ENCODE data around the gene DDIT4L. TPM values are rescaled to one million over a fixed set of nuclear protein-coding genes. Genes with fewer than 3 reads are reported as not detected.

DDIT4L gene
- total and polyA plus RNA-seq, 4 donors: 0.08 to 0.21 (median 0.13) TPM

DNA sequence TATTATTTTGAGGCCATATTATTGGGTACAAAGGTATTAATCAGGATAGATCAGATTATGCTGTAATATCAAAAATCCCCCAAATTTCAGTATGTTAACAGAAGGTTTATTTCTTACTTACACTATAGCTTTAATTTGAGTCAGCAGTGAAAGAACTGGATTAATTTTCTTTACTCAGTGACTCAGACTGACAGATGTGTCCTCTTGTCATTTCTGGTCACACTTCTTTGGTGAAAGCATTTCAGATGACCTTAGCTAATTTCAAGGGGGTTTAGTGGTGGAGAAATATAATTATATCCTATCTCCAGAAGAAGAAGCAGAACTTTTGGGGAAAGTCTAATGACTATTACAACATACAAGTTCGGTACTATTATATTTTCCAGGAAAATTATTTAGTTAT lies 12.4 kb downstream of the DDIT4L start:
- 83% methylated on average over 1 of the region's 1 CpG for WGBS
- H3K4me3 ChIP-seq (ENCODE audit: low read depth in 1 of 3, low read length in 3 of 3): no peak overlapping the region
- H3K27me3 ChIP-seq (ENCODE audit: control insufficient read depth in 4 of 4, insufficient read depth in 4 of 4, low read length in 3 of 4): no peaks in the 10 kb centered on the region
- H3K27ac ChIP-seq (ENCODE audit: low read depth in 1 of 2, low read length in 2 of 2): no peak overlapping the region
- no peak for TF ChIP-seq RXRA (IDR thresholded peaks at IDR 0.05)
- no peak for TF ChIP-seq HNF4A (conservative IDR thresholded peaks at IDR 0.05)
- TF ChIP-seq YY1 (IDR thresholded peaks at IDR 0.05): no peak
- TF ChIP-seq, protein P1, sequence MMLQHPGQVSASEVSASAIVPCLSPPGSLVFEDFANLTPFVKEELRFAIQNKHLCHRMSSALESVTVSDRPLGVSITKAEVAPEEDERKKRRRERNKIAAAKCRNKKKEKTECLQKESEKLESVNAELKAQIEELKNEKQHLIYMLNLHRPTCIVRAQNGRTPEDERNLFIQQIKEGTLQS (IDR thresholded peaks at IDR 0.05): no peak
- no peak for TF ChIP-seq GABPA (IDR thresholded peaks at IDR 0.05 in 1 of 2, conservative IDR thresholded peaks at IDR 0.05 in 1 of 2)
- no peak for TF ChIP-seq JUND (IDR thresholded peaks at IDR 0.05)
- TF ChIP-seq EGR1 (IDR thresholded peaks at IDR 0.05; ENCODE audit: low read depth in 2 of 2): no peak
- TF ChIP-seq FOXA2 (IDR thresholded peaks at IDR 0.05): no peak
- TF ChIP-seq, protein P2, sequence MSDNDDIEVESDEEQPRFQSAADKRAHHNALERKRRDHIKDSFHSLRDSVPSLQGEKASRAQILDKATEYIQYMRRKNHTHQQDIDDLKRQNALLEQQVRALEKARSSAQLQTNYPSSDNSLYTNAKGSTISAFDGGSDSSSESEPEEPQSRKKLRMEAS (IDR thresholded peaks at IDR 0.05): no peak
- no peak for TF ChIP-seq TAF1 (conservative IDR thresholded peaks at IDR 0.05)
- TF ChIP-seq HNF4G (IDR thresholded peaks at IDR 0.05): no peak
- no peak for TF ChIP-seq RAD21 (IDR thresholded peaks at IDR 0.05)
- TF ChIP-seq NR2F2 (IDR thresholded peaks at IDR 0.05): no peak
- TF ChIP-seq REST (IDR thresholded peaks at IDR 0.05): no peak
- TF ChIP-seq FOXA1 (IDR thresholded peaks at IDR 0.05): no peak
- no peaks in the 10 kb centered on the region for H3K9me3 ChIP-seq (ENCODE audit: control insufficient read depth in 4 of 4, low read length in 3 of 4)
- no peaks in the 10 kb centered on the region for H3K36me3 ChIP-seq (ENCODE audit: control insufficient read depth in 4 of 4, insufficient read depth in 3 of 4, low read depth in 1 of 4, low read length in 3 of 4)
- H3K9ac ChIP-seq (ENCODE audit: low read depth in 1 of 2, low read length in 2 of 2): no peak overlapping the region
- no peaks in the 10 kb centered on the region for H3K4me1 ChIP-seq (ENCODE audit: control insufficient read depth in 4 of 4, insufficient read depth in 4 of 4, low read length in 3 of 4)
- DNase-seq (ENCODE audit: low spot score): no peak

GRCh38 chr4:100177126-100177525 lies 13.1 kb downstream of the DDIT4L start:
- Histone ChIP-seq H3K4me3 (ENCODE audit: low read depth in 1 of 3, low read length in 3 of 3) (no peak overlapping the region), H3K27me3 (ENCODE audit: control insufficient read depth in 4 of 4, insufficient read depth in 4 of 4, low read length in 3 of 4) (no peaks in the 10 kb centered on the region), H3K9me3 (ENCODE audit: control insufficient read depth in 4 of 4, low read length in 3 of 4) (no peaks in the 10 kb centered on the region), H3K36me3 (ENCODE audit: control insufficient read depth in 4 of 4, insufficient read depth in 3 of 4, low read depth in 1 of 4, low read length in 3 of 4) (no peaks in the 10 kb centered on the region), H3K27ac (ENCODE audit: low read depth in 1 of 2, low read length in 2 of 2) (no peak overlapping the region), H3K9ac (ENCODE audit: low read depth in 1 of 2, low read length in 2 of 2) (no peak overlapping the region), H3K4me1 (ENCODE audit: control insufficient read depth in 4 of 4, insufficient read depth in 4 of 4, low read length in 3 of 4) (no peaks in the 10 kb centered on the region)
- no peak for DNase-seq (ENCODE audit: low spot score)
- TF ChIP-seq RXRA (IDR thresholded peaks at IDR 0.05): no peak
- TF ChIP-seq RAD21 (IDR thresholded peaks at IDR 0.05): no peak
- no peak for TF ChIP-seq NR2F2 (IDR thresholded peaks at IDR 0.05)
- TF ChIP-seq EGR1 (IDR thresholded peaks at IDR 0.05; ENCODE audit: low read depth in 2 of 2): no peak
- TF ChIP-seq FOXA2 (IDR thresholded peaks at IDR 0.05): no peak
- TF ChIP-seq REST (IDR thresholded peaks at IDR 0.05): no peak
- TF ChIP-seq TAF1 (conservative IDR thresholded peaks at IDR 0.05): no peak
- TF ChIP-seq CTCF (IDR thresholded peaks at IDR 0.05; ENCODE audit: low read depth, low read length, missing input control): no peak
- no peak for TF ChIP-seq HNF4G (IDR thresholded peaks at IDR 0.05)
- TF ChIP-seq GABPA (IDR thresholded peaks at IDR 0.05 in 1 of 2, conservative IDR thresholded peaks at IDR 0.05 in 1 of 2): no peak
- TF ChIP-seq ZBTB33 (IDR thresholded peaks at IDR 0.05): no peak
- TF ChIP-seq FOXA1 (IDR thresholded peaks at IDR 0.05): no peak
- no peak for TF ChIP-seq JUND (IDR thresholded peaks at IDR 0.05)
- TF ChIP-seq SP1 (IDR thresholded peaks at IDR 0.05): no peak
- TF ChIP-seq, protein P1 (IDR thresholded peaks at IDR 0.05): no peak

Measured in liver (tissue), 9 donors.